ENCODE measurements around the gene MAML2.
"Not testable (repeated sequence)": the region's sequence is repeated elsewhere in the genome, so short reads cannot be mapped to it uniquely, and the experiment has no call there.

MAML2 gene

DNA sequence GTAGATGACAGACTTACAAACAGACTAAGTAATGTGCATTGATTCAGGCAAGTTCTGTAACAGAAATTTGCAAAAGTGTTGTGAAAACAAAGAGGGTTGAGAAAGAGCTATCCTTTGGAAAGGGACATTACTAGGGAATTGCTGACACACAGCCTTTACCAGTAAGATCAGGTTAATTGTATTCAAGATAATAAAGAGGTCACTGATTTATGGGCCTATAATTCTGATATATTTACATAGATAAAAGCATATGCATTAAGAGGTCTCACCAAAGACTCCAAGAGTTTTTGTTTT lies 138.7 kb downstream of the MAML2 start:
- no peak for DNase-seq

DNA sequence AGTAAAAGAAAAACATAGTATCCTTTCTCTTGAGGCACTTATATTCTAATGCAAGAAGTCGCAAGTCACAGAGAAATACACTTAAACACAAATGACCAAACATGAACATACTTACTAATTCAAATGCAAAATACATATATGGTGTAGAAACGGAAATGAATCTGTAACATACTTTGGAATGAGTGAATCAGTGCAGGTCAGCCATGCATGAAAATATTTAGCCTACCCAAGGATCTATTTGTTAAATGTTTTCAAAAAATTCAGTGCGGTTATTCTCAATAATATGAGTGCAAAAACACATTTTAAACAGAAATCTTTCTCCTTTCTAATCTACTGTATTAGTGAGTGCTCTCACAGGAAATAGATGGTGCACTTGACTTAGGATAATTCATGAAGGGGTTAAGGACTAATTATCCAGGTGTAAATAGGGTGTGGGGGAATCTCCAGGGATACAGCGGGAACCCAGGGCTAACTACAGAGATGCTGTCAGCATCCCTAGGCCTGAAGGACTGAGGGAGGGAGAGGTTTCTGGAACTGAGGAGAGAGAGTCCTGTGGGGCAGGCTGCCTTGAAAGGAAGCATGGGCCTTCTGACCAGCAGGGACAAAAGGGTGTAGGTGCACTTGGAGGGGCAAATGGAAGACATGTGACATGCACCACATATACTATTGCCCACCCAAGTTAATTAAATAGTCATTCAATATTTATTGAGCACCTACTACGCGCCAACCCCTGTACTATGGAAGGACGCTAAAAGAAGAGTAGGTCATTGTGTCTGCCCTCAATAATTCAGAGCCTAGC lies 139.2 kb downstream of the MAML2 start:
- DNase-seq, result no peak

DNA sequence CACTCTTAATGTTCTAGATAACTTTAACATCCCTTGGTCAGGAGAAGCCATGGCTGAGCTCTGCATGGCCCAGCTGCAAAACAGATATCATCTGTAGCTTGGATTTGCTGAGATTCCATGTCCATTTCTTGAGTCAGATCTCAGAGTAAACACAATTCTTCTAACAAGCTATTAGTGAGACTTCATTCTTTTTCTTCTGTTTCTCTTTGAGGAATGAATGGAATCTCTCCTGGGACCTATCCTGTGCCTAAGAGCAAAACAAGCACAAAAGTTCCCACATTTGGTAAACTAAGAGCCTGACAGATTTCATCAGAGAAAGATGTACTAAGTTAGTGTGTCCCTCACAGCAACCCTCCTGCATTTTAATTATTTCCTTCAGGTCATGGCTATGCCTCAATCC lies 142.8 kb downstream of the MAML2 start:
- no peak for DNase-seq

DNA sequence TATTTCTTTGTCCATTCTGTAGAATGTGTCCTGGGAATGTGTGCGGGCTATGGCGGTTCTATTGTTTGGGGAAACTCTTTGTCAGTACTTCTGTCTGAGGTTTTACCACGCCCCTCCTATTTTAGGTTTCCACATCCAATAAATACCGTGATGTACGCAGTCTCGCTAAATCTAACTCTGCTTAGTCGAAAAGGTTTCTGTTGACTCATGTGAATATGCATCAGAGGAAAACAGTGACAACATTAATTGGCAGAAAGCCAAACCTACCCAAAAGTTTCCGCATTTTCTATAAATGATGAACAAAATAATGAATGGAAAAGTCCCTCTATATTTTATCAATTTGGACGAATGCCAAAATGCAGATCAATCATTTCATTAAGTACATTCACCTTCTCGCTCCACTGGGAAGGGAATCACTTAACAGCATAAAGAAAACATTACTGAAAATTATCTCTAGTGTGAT lies 143.4 kb downstream of the MAML2 start:
- DNase-seq, result peak; percentile 63

DNA sequence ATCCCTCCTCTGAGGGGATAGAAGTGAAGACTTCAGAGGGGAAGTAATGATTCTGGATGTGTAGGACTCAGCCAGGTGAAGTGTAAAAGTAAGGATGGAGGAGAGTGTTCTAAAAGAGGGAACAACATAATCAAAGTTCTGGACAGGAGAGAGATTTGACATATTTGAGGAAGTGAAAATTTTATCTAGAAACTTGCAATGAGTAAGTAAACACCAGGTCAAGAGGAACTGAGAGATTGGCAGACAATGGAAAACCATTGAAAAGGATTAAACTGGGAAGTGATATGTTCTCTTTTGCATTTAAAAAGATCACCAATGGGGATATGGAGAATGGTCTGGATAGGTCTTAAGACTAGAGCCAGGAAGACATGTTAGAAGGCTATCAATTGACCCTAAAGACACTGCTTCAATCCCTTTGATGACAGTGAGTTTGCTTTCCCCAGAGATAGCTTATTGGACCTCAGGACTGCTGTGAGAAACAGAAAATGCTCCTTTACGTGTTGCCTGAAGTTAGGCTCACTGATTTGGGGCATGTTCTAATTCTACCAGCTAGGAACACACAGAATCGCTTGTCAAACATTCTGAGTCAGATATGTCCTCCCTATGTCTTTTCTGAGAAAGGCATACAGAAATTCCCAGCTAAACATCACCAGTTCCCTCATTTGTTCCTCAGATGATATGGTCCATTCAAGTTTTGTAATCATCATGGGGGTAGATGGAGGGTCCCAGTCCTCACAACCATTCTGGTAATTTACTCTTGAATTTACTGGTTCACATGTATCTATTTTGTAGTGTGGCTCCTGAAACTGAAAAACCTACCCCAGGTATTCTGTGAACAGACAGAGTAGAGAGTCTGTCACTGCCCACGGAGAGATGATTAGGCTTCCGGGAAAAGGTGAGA lies 144.9 kb downstream of the MAML2 start:
- DNase-seq, result no peak

DNA sequence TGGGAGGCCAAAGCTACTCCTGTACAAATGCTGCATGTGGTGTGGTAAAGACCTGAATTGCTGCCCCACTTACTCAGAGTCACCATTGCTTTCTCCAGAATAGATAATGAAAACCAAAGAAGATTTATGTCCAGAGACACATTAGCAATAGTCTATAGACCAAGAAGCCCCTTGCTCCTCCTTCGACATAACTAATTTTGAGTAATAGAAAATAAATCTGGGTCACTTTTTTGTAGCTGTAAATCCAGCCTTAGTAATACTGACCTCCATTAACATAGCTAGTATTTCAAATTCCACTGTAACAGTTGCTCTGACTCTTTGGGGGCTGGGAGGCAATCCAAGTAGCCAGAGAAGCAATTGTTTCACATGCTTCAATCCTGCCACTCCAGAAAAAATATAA lies 145.9 kb downstream of the MAML2 start:
- DNase-seq, result no peak

DNA sequence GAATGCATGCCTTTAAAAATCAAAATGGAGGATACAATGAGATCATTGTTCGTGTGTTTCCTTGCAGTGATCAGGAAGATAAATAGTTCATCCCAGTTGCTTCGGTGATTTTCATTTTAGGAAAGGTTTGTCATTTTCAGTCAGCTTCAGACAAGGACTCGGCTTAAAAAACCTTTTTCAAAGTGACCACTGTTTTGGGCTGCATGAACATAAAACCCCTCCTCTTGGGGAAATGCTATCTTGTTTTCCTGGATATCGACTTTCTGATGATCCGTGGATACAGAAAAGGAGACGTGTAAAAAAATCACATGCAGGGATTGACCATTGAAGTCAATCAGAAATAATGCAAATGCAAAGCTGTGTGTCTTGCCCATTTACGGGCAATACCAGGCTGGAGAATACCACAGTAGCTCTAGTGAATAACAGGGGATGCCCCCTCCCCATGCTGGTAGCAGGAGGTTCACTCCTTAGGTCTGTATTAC lies 146.8 kb downstream of the MAML2 start:
- no peak for DNase-seq

DNA sequence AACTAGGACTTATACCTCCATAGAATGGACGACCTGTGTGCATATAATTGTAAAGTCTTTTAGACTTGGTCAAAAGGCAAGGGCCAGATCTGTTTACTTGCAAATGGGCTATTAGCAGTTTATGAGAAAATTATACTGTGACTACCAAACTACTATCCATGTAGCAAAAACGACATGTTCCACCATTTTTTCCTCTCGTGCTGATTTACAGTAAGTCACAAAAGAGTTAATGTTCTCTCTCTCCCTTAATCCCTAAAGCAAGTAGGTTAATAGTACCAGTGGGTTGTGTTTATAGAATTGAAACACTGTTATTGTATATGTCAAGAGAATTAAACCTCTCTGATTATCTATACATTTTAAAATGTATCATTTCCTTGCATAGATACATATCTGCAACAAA lies 147.3 kb downstream of the MAML2 start:
- no peak for DNase-seq

DNA sequence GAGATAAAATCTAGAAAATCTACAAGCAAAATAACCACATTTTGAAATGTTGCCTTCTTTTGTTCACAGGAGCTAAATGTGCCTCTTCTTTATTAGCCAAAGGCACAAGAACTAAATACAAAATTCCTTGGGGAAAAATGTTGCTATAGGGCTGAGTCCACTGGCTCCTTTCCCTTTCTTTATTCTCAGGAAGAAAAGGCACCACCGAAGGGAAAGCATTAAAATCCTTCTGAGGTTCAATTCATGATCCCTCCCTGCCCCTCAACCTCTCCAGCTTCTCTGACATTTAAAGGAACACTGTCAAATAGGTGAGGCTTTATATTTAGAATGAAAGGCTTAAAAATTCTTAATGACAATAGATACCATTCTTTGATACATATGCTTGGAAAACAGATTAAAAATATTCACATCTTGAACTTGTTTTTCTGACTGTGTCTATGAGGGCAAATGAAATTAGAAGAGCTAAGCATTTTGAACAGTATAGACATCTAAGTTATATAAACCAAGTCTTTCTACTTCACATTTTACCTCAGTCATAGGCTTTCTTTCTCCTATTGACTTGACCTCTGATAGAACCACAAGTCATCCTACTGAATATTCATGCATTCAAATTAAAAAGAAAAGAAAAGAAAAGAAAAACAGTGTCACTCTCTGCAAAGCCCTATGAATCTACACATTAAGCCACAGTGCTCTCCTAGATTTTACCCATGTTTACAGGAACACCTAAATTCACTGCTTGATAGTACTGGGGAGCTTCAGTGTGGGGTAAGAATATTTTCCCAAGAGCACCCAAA lies 148.2 kb downstream of the MAML2 start:
- no peak for DNase-seq

DNA sequence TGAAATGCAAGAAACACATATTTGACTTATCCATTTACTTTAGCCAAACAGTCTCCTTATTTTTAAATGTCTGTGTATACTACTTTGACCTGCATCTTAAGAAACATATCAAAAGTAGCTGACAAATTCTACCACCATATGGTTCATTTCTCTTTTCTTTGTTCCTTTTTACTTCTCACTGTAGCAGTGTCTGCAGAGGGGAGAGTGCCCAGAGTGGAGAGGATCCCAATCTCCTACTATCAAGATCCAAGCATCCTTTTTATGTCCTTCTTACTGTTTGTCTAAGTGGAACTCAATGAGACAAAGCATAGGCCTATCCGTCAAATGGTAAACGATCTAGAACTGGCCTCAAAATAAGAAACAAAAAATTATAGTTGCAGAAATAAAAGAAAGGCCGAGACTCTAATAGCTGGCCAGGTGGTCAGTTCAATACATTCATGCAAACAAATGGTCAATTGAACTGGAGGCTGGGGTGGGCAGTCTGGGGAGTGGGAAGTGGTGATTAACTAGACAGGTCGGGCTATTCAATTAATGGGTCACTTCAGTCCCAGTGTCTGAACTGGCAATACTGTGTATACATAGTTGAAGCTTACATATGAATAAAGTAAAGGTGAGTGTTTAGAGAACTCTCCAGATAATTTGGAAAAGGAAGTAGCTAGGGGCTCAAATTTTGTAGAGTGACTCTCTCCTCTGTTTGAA lies 149.1 kb downstream of the MAML2 start:
- no peak for DNase-seq

DNA sequence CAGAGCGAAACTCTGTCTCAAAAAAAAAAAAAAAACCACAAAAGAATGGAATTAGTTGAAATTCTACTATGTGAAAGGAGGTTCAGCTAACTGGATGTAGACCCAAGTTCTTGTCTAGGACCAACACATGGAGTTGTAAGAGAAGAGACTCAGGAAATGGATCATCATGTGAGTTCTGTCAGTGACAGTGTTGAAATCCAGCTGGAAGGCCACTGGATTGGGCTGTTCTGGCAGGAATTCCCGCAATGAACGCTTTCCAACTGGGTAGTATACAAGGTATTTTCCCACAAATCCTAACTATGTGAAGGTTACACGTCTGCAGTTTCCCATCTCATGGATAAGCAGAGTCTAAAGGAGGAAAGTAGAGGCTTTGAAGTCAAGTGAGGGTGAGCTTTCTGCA lies 151.2 kb downstream of the MAML2 start:
- no peak for DNase-seq

DNA sequence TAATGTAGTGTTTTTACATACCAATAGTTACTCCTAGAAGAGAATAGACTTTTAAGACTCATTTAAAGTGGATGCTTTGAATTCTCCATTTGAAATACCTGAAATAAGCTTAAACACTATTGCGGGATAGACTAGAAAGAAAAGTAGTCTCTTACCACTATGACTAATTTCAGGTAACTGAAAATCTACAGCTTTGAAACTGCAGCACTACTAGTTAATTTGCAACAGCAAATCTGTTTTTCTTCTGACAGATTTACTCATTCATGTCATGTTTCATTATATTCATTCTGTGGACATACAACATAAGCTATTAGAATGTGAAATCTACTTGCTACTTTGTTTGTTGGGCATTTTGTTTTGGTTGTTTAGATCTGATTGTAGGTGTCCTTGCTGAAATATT lies 153.6 kb downstream of the MAML2 start:
- no peak for DNase-seq

DNA sequence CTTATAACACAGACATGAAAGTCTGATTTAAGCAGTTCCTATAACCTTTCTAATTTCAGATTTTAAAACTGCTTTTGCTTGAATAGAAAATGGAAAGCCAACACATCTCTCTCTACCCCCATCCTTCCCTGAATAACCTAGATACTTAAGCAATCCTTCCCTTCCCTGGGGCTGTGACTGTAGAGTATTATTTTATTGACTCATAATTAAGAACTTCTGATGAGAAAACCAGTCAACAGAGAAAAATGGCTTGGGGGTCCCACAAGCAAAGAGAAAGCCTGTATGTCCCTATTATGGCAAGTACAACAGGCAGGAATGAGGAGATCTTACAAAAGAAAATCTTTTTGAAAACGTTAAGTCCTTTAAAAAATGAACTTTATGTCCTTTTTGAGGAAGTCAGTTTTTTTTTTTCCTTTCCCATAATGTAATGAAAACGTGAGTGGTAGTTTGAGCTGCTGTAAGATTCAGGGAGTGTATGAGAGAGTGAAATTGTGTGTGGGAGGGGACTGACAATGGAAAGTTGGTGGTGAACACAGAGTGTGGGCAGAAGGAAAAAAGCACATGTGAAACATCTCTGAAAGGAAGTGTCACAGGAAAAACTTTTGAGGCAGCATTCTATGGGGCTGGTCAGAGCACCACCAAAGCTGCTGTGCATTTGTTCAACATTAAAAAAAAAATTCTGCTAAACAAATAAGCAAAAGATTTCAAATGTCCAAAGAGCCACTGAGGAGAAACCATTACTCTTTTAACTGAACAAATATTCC lies 154.6 kb downstream of the MAML2 start:
- DNase-seq, result peak; percentile 51

DNA sequence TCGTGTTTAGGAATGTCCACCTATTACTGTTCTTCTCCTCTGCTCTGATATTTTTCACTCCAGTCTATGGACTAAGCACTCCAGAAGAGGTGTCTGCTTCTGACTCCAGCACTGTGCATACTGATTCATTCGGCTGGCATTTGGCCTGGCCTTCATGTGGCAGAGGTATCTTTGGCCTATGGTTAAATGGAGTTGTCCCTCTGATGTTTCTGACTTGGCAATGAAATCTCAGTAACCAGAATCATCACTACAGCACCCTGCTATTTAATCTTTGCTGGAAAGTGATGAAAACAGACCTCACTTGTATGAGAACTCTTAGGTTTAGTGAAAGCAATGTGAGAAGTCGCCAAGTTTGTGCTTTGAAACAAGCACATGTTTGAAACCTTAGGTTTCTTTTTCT lies 155.2 kb downstream of the MAML2 start:
- peak; percentile 47 for DNase-seq

DNA sequence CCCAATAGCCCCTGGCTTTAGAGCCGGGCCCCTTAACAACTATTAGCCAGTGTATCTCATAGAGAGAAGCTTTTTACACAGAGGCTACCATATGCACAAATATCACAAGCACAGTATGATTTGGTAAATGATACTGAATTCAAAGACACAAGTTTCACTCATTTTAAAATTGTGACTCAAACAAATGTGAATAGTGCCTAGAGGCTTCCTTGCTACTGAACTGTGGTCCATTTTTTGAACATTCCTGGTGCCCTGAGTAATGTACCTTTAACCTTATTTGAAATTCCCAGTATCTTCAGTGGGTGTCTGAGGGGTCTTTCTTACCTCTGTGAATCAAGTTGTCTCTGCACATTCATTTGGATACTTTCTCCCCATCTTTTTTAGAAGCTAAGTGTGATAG lies 156.2 kb downstream of the MAML2 start:
- no peak for DNase-seq

DNA sequence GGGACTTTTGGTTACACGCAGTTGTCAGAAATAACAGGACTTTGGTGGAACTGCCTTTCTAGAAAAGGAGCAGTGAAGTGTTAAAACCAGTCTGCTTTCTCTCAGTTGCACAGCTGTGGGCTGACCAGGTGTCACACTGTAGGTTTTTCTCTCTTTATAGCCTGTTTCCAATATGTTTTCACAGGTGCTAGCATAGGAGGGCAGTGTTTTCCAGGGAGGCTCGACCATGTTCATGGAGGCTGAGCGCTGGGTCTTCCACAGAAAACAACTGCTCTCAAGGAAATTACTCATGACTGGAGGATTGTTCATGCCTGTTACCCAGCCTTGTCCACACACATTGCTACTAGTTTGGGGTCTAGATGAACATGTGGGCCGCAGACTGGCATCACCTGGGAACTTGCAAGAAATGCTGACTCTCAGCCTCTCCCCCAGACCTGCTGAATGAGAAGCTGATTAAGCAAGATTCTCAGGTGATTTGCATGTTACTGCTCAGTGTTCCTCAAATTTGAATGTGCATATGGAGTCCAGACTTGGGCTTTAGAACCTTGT lies 157.7 kb downstream of the MAML2 start:
- no peak for DNase-seq

DNA sequence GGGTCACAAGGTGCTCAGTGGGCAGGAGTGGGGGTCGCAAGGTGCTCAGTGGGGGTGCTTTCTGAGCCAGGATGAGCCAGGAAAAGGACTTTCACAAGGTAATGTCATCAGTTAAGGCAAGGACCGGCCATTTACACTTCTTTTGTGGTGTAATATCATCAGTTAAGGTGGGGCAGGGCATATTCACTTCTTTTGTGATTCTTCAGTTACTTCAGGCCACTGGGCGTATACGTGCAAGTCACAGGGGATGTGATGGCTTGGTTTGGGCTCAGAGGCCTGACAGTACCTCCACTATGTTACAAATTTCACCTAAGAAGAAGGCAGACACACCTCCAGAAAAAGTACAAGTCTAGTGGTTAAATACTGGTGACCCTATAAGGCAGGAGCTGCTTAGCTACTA lies 162.1 kb downstream of the MAML2 start:
- DNase-seq, result not testable (repeated sequence)

DNA sequence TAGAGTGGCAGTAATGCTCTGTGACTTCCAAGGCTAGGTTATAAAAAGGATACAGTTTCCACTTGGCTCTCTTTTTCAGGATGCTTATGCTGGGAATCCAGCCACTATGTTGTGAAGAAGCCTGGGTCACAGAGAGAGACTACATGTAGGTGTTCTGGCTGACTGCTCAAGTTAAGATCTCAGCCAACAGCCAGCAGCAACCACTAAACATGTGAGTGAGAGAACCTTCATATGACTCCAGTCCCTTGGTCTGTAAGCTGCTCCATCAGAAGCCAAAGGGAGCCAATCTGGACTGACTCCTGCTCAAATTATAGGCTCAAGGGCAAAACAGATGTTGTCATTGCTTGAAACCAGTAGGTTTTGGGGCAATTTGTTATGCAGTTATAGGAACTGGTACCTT lies 162.7 kb downstream of the MAML2 start:
- no peak for DNase-seq

DNA sequence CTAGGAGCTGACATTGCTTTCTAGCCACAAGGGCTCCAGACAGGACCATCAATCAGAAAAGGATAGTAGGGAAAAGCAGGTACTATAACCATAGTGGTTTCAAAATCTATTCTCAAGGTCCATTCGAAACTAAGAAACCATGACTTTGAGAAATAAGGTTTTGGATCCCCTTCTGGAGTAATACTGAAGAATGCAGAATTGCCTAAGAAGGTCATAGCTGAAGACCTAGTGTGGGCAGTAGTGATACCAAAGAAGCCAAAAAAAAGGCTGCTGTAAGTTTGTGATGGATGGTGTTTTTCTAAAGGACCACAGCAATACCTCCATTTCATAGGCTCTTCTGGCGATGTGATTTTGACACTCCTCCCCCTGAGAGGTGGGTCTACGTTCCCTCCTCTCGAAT lies 163.1 kb downstream of the MAML2 start:
- no peak for DNase-seq

DNA sequence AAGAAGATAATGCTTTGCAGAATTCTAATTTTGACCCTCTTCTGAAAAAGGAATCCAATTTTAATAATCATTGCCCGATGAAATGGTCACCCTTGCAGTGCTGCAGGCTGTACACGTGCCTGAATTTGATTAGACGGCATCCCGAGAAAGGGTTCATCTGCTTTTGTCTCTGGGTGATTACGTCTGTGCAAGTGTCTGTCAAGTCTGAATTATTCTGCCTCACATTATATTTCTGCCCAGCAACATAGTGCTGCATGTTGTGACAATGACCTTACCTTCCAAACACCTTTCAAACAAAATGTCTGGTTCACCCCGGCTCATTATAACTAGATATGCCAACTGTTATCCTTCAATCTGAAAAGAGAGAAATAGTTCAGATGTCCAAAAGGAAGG lies 164.1 kb downstream of the MAML2 start:
- DNase-seq, result no peak

DNA sequence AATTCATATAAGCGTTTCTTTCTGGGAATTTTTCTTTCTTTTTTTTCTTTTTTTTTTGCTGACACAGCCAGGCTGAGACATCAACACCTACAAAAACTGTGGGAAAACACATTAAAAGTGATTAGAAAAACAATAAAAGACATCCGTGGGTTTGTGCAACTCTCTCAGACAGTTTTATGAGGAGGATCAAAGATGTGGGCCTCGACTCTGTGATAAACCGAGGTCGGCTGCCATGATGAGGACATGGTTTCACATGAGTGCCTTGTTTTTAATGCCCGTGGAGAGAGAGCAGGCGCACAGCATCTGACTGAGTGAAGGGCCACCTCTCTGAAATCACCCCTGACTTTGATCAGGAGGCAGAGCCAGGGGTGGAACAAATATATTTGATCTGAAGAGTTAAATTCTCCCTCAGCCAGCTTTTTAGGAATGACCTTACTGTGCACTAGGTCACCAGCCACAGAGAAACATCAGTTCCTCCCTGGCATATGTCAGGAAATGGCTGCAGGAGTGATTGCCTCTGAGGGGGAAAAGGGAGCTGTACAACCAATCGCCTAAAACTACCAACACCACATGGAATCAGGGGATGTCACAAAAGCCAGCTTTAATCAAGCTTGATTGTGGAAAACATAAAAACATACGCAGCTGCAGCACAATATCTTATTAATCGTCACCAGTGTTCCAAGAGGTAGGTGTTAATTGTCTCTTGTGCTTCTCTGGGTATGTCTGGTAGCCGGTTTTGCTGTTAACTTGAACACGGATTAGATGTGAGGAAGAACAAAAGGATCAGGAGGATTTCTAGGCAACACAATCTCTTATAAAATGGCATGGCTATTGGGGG lies 164.7 kb downstream of the MAML2 start:
- DNase-seq, result no peak

Data from stimulated activated CD4-positive, alpha-beta T cell treated with anti-CD3 and anti-CD28 coated beads, Interleukin-15, amount 100 ng/mL, for 24 hours (primary cell).